ENCODE data around the gene METTL15.
"Not testable (repeated sequence)": the region's sequence is repeated elsewhere in the genome, so short reads cannot be mapped to it uniquely, and the experiment has no call there.

Gene METTL15

GRCh38 chr11:28257761-28258160 is 149.6 kb downstream of the METTL15 start:
- Histone ChIP-seq H3K4me3 (ENCODE audit: low read length) (no peak overlapping the region), H3K27ac (ENCODE audit: low read length) (no peak overlapping the region), H3K4me1 (ENCODE audit: insufficient read depth, low read length) (no peaks in the 10 kb centered on the region), H3K9ac (ENCODE audit: low read depth, low read length) (no peak overlapping the region), H3K36me3 (ENCODE audit: insufficient read depth, low read depth, low read length) (no peaks in the 10 kb centered on the region), H3K9me3 (ENCODE audit: insufficient read depth, low read depth, low read length) (no peaks in the 10 kb centered on the region), H3K27me3 (ENCODE audit: insufficient read depth, low read length) (no peaks in the 10 kb centered on the region)

GRCh38 chr11:28259177-28259843 is 151.1 kb downstream of the METTL15 start:
- no peak overlapping the region for H3K27ac ChIP-seq (ENCODE audit: low read length)

GRCh38 chr11:28268925-28269324 is 160.7 kb downstream of the METTL15 start:
- Histone ChIP-seq H3K27me3 (ENCODE audit: insufficient read depth, low read length) (no peaks in the 10 kb centered on the region), H3K9me3 (ENCODE audit: insufficient read depth, low read depth, low read length) (no peaks in the 10 kb centered on the region), H3K27ac (ENCODE audit: low read length) (no peak overlapping the region), H3K4me1 (ENCODE audit: insufficient read depth, low read length) (no peaks in the 10 kb centered on the region), H3K36me3 (ENCODE audit: insufficient read depth, low read depth, low read length) (no peaks in the 10 kb centered on the region), H3K4me3 (ENCODE audit: low read length) (no peak overlapping the region), H3K9ac (ENCODE audit: low read depth, low read length) (no peak overlapping the region)

More at GRCh38 chr11:28259177-28259843, 151.1 kb downstream of the METTL15 start:
- H3K4me1 ChIP-seq (ENCODE audit: insufficient read depth, low read length): no peaks in the 10 kb centered on the region
- no peak overlapping the region for H3K4me3 ChIP-seq (ENCODE audit: low read length)
- H3K36me3 ChIP-seq (ENCODE audit: insufficient read depth, low read depth, low read length): no peaks in the 10 kb centered on the region
- no peak overlapping the region for H3K9ac ChIP-seq (ENCODE audit: low read depth, low read length)
- H3K27me3 ChIP-seq (ENCODE audit: insufficient read depth, low read length): no peaks in the 10 kb centered on the region
- H3K9me3 ChIP-seq (ENCODE audit: insufficient read depth, low read depth, low read length): no peaks in the 10 kb centered on the region

GRCh38 chr11:28269586-28269985 is 161.4 kb downstream of the METTL15 start:
- no peak overlapping the region for H3K9ac ChIP-seq (ENCODE audit: low read depth, low read length)
- no peak overlapping the region for H3K27ac ChIP-seq (ENCODE audit: low read length)
- H3K4me3 ChIP-seq (ENCODE audit: low read length): no peak overlapping the region
- no peaks in the 10 kb centered on the region for H3K36me3 ChIP-seq (ENCODE audit: insufficient read depth, low read depth, low read length)
- H3K9me3 ChIP-seq (ENCODE audit: insufficient read depth, low read depth, low read length): no peaks in the 10 kb centered on the region
- H3K4me1 ChIP-seq (ENCODE audit: insufficient read depth, low read length): no peaks in the 10 kb centered on the region
- no peaks in the 10 kb centered on the region for H3K27me3 ChIP-seq (ENCODE audit: insufficient read depth, low read length)

GRCh38 chr11:28272247-28272646 is 164.1 kb downstream of the METTL15 start:
- H3K36me3 ChIP-seq (ENCODE audit: insufficient read depth, low read depth, low read length); H3K9ac ChIP-seq (ENCODE audit: low read depth, low read length); H3K9me3 ChIP-seq (ENCODE audit: insufficient read depth, low read depth, low read length); H3K27me3 ChIP-seq (ENCODE audit: insufficient read depth, low read length); H3K4me1 ChIP-seq (ENCODE audit: insufficient read depth, low read length); H3K27ac ChIP-seq (ENCODE audit: low read length); H3K4me3 ChIP-seq (ENCODE audit: low read length): not testable (repeated sequence)

GRCh38 chr11:28274216-28274615 is 166.0 kb downstream of the METTL15 start:
- H3K4me1 ChIP-seq (ENCODE audit: insufficient read depth, low read length): no peaks in the 10 kb centered on the region
- H3K9me3 ChIP-seq (ENCODE audit: insufficient read depth, low read depth, low read length): no peaks in the 10 kb centered on the region
- H3K36me3 ChIP-seq (ENCODE audit: insufficient read depth, low read depth, low read length): no peaks in the 10 kb centered on the region
- no peaks in the 10 kb centered on the region for H3K27me3 ChIP-seq (ENCODE audit: insufficient read depth, low read length)
- no peak overlapping the region for H3K9ac ChIP-seq (ENCODE audit: low read depth, low read length)
- no peak overlapping the region for H3K27ac ChIP-seq (ENCODE audit: low read length)
- H3K4me3 ChIP-seq (ENCODE audit: low read length): no peak overlapping the region

- H3K9ac ChIP-seq (ENCODE audit: low read depth, low read length): no peak overlapping the region
Observed at GRCh38 chr11:28284196-28284595, 176.0 kb downstream of the METTL15 start.

GRCh38 chr11:28289444-28289843 is 181.3 kb downstream of the METTL15 start:
- H3K9me3 ChIP-seq (ENCODE audit: insufficient read depth, low read depth, low read length): no peaks in the 10 kb centered on the region
- no peaks in the 10 kb centered on the region for H3K27me3 ChIP-seq (ENCODE audit: insufficient read depth, low read length)

More at GRCh38 chr11:28284196-28284595, 176.0 kb downstream of the METTL15 start:
- Histone ChIP-seq H3K27me3 (ENCODE audit: insufficient read depth, low read length) (no peaks in the 10 kb centered on the region), H3K4me1 (ENCODE audit: insufficient read depth, low read length) (no peaks in the 10 kb centered on the region), H3K9me3 (ENCODE audit: insufficient read depth, low read depth, low read length) (no peaks in the 10 kb centered on the region), H3K27ac (ENCODE audit: low read length) (no peak overlapping the region), H3K36me3 (ENCODE audit: insufficient read depth, low read depth, low read length) (no peaks in the 10 kb centered on the region), H3K4me3 (ENCODE audit: low read length) (no peak overlapping the region)

GRCh38 chr11:28290995-28291394 is 182.8 kb downstream of the METTL15 start:
- not testable (repeated sequence) for H3K36me3 ChIP-seq (ENCODE audit: insufficient read depth, low read depth, low read length)

More at GRCh38 chr11:28289444-28289843, 181.3 kb downstream of the METTL15 start:
- Histone ChIP-seq H3K4me1 (ENCODE audit: insufficient read depth, low read length) (no peaks in the 10 kb centered on the region), H3K9ac (ENCODE audit: low read depth, low read length) (no peak overlapping the region), H3K27ac (ENCODE audit: low read length) (no peak overlapping the region), H3K36me3 (ENCODE audit: insufficient read depth, low read depth, low read length) (no peaks in the 10 kb centered on the region), H3K4me3 (ENCODE audit: low read length) (no peak overlapping the region)

GRCh38 chr11:28296426-28296825 is 188.2 kb downstream of the METTL15 start:
- H3K4me1 ChIP-seq (ENCODE audit: insufficient read depth, low read length): no peaks in the 10 kb centered on the region
- no peaks in the 10 kb centered on the region for H3K9me3 ChIP-seq (ENCODE audit: insufficient read depth, low read depth, low read length)
- H3K9ac ChIP-seq (ENCODE audit: low read depth, low read length): no peak overlapping the region
- H3K27me3 ChIP-seq (ENCODE audit: insufficient read depth, low read length): no peaks in the 10 kb centered on the region
- no peak overlapping the region for H3K4me3 ChIP-seq (ENCODE audit: low read length)
- H3K36me3 ChIP-seq (ENCODE audit: insufficient read depth, low read depth, low read length): peaks cover 6% of the 10 kb centered on the region; the same call in 1 of the 2 replicates
- H3K27ac ChIP-seq (ENCODE audit: low read length): no peak overlapping the region

More at GRCh38 chr11:28290995-28291394, 182.8 kb downstream of the METTL15 start:
- H3K27me3 ChIP-seq (ENCODE audit: insufficient read depth, low read length); H3K4me3 ChIP-seq (ENCODE audit: low read length); H3K9me3 ChIP-seq (ENCODE audit: insufficient read depth, low read depth, low read length); H3K27ac ChIP-seq (ENCODE audit: low read length); H3K4me1 ChIP-seq (ENCODE audit: insufficient read depth, low read length); H3K9ac ChIP-seq (ENCODE audit: low read depth, low read length): not testable (repeated sequence)

- Histone ChIP-seq H3K27ac (ENCODE audit: low read length) (no peak overlapping the region), H3K9ac (ENCODE audit: low read depth, low read length) (no peak overlapping the region), H3K36me3 (ENCODE audit: insufficient read depth, low read depth, low read length) (peaks cover 6% of the 10 kb centered on the region; the same call in 1 of the 2 replicates), H3K9me3 (ENCODE audit: insufficient read depth, low read depth, low read length) (no peaks in the 10 kb centered on the region), H3K27me3 (ENCODE audit: insufficient read depth, low read length) (no peaks in the 10 kb centered on the region), H3K4me3 (ENCODE audit: low read length) (no peak overlapping the region), H3K4me1 (ENCODE audit: insufficient read depth, low read length) (no peaks in the 10 kb centered on the region)
Observed at GRCh38 chr11:28298209-28298608, 190.0 kb downstream of the METTL15 start.

GRCh38 chr11:28303477-28304191 is 195.4 kb downstream of the METTL15 start:
- Histone ChIP-seq H3K9ac (ENCODE audit: low read depth, low read length) (no peak overlapping the region), H3K36me3 (ENCODE audit: insufficient read depth, low read depth, low read length) (peaks cover 6% of the 10 kb centered on the region; the same call in 1 of the 2 replicates), H3K9me3 (ENCODE audit: insufficient read depth, low read depth, low read length) (no peaks in the 10 kb centered on the region), H3K4me3 (ENCODE audit: low read length) (no peak overlapping the region), H3K27ac (ENCODE audit: low read length) (no peak overlapping the region), H3K27me3 (ENCODE audit: insufficient read depth, low read length) (no peaks in the 10 kb centered on the region), H3K4me1 (ENCODE audit: insufficient read depth, low read length) (no peaks in the 10 kb centered on the region)

Measured in iPS-20b (cell line).